ENCODE measurements around the gene TARBP2.

TARBP2 gene

GRCh38 chr12:53496752-53497032 lies 4.4 kb upstream of the TARBP2 start:
- no peak for DNase-seq (ENCODE audit: low spot score)

- DNase-seq (ENCODE audit: low spot score), result no peak
These were observed 3.6 kb upstream of the TARBP2 start for GRCh38 chr12:53497461-53497860.

GRCh38 chr12:53498235-53498630 lies 2.9 kb upstream of the TARBP2 start:
- no peak for DNase-seq (ENCODE audit: low spot score)

GRCh38 chr12:53499266-53500141 lies 1.6 kb upstream of the TARBP2 start, which contains the start of gene MAP3K12:
Gene MAP3K12, minus strand, starts transcription at chr12:53499458. Its CDS starts 12,067 bp downstream, at chr12:53487391.
- DNase-seq (ENCODE audit: low spot score), result peak; percentile 60

GRCh38 chr12:53500142-53500775 lies 824 bp upstream of the TARBP2 start:
- peak; percentile 82 for DNase-seq (ENCODE audit: low spot score)

GRCh38 chr12:53501615-53502181 lies 615 bp downstream of the TARBP2 start:
- DNase-seq (ENCODE audit: low spot score), result no peak

- DNase-seq (ENCODE audit: low spot score), result no peak
These were observed 1.2 kb downstream of the TARBP2 start for GRCh38 chr12:53502331-53502730.

GRCh38 chr12:53502983-53503728 lies 2.1 kb downstream of the TARBP2 start:
- no peak for DNase-seq (ENCODE audit: low spot score)

- no peak for DNase-seq (ENCODE audit: low spot score)
These were observed 3.2 kb downstream of the TARBP2 start for GRCh38 chr12:53504004-53504920.

GRCh38 chr12:53505086-53505485 lies 4.0 kb downstream of the TARBP2 start:
- DNase-seq (ENCODE audit: low spot score), result no peak

- DNase-seq (ENCODE audit: low spot score), result no peak
These were observed 4.7 kb downstream of the TARBP2 start for GRCh38 chr12:53505555-53506449.

- no peak for DNase-seq (ENCODE audit: low spot score)
These were observed 5.3 kb downstream of the TARBP2 start for GRCh38 chr12:53506450-53506785.

- no peak for DNase-seq (ENCODE audit: low spot score)
These were observed 6.0 kb downstream of the TARBP2 start, which contains the start of gene NPFF for GRCh38 chr12:53506881-53507602. Gene NPFF, minus strand, starts transcription at chr12:53507484. Its CDS starts 10 bp downstream, at chr12:53507474.

GRCh38 chr12:53507603-53507885 lies 6.5 kb downstream of the TARBP2 start:
- DNase-seq (ENCODE audit: low spot score), result no peak

- peak; percentile 90 for DNase-seq (ENCODE audit: low spot score)
These were observed 7.6 kb downstream of the TARBP2 start for GRCh38 chr12:53508534-53509170.

- no peak for DNase-seq (ENCODE audit: low spot score)
These were observed 9.2 kb downstream of the TARBP2 start for GRCh38 chr12:53510181-53510812.

- DNase-seq (ENCODE audit: low spot score), result no peak
These were observed 12.8 kb downstream of the TARBP2 start for GRCh38 chr12:53513712-53514410.

- DNase-seq (ENCODE audit: low spot score), result no peak
These were observed 13.7 kb downstream of the TARBP2 start for GRCh38 chr12:53514628-53515290.

Measured in pons (tissue), 1 donor.